ENCODE results near the gene YES1.

DNA sequence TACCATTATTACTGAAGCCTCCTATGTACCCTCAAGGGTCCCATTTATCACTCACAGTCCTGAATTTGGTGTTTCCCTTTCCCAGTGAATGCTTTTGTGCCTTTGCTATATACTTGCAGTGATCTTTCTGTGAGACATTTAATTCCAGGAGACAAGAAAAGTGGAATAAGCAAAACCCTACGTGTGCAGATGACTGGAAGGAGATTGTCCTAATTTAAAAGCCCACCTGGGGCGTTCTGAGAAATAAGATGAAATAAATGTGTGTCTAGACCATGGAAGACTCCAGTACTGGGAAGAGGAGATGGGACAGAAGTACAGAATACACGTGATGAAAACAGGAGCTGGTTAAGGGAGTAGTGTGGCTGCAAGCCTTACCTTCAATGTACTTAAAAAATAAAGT is 135.3 kb downstream of the YES1 start:
- TF ChIP-seq SP1 (IDR thresholded peaks at IDR 0.05) (no peak), RAD21 (IDR thresholded peaks at IDR 0.05) (no peak)

Measured in liver (tissue), 2 donors.